H9 (cell line): Measurements from ENCODE around the gene TPRG1. TPM values are rescaled to one million over a fixed set of nuclear protein-coding genes. Genes with fewer than 3 reads are reported as not detected.

Experiments
- DNase-seq: peaks from one replicate; pipeline ENCODE4 v3.0.0-alpha.2; 2017
- H2AFZ ChIP-seq: one replicate; pipeline ENCODE4 v1.6.1; 2013; ENCODE audit warnings: mild to moderate bottlenecking, low read length, control low read depth, moderate library complexity
- H2AK5ac ChIP-seq: 2 replicates; pipeline ENCODE4 v1.6.1; 2013; ENCODE audit warnings: low read length, control low read depth, mixed read lengths; ENCODE audit not compliant: insufficient read length
- H2BK120ac ChIP-seq: one replicate; pipeline ENCODE4 v1.6.1; 2013; ENCODE audit warnings: low read depth, mild to moderate bottlenecking, low read length, control low read depth, inconsistent platforms; ENCODE audit not compliant: poor library complexity, severe bottlenecking
- H2BK12ac ChIP-seq: 2 replicates; pipeline ENCODE4 v1.6.1; 2013; ENCODE audit warnings: low read length, control low read depth, mixed read lengths, low read depth; ENCODE audit not compliant: insufficient read length
- H2BK15ac ChIP-seq: 2 replicates; pipeline ENCODE4 v1.6.1; 2013; ENCODE audit warnings: low read depth, low read length, control low read depth
- H2BK20ac ChIP-seq: one replicate; pipeline ENCODE4 v1.6.1; 2013; ENCODE audit warnings: low read depth, mild to moderate bottlenecking, low read length, control low read depth, inconsistent platforms; ENCODE audit not compliant: poor library complexity, severe bottlenecking
- H2BK5ac ChIP-seq: 2 replicates; pipeline ENCODE4 v1.6.1; 2013; ENCODE audit warnings: low read length, control low read depth, mixed read lengths; ENCODE audit not compliant: insufficient read length
- H3K14ac ChIP-seq: 2 replicates; pipeline ENCODE4 v1.6.1; 2013; ENCODE audit warnings: low read length, control low read depth; ENCODE audit not compliant: insufficient read depth
- H3K18ac ChIP-seq: 2 replicates; pipeline ENCODE4 v1.6.1; 2013; ENCODE audit warnings: low read depth, mild to moderate bottlenecking, mixed read lengths, low read length, control low read depth; ENCODE audit not compliant: insufficient read length
- H3K23ac ChIP-seq: 2 replicates; pipeline ENCODE4 v1.6.1; 2013; ENCODE audit warnings: low read length, control low read depth, mixed read lengths, low read depth; ENCODE audit not compliant: insufficient read length
- H3K23me2 ChIP-seq: 2 replicates; pipeline ENCODE4 v1.6.1; 2013; ENCODE audit warnings: low read depth, mild to moderate bottlenecking, mixed read lengths, low read length, control low read depth; ENCODE audit not compliant: insufficient read length, poor library complexity, severe bottlenecking
- H3K27ac ChIP-seq: 2 replicates; pipeline ENCODE4 v1.5.1; 2013; ENCODE audit warnings: low read length, control low read depth, mixed read lengths, low read depth; ENCODE audit not compliant: insufficient read length
- H3K27me3 ChIP-seq: 2 replicates; pipeline ENCODE4 v1.6.1; 2013; ENCODE audit warnings: low read length, control low read depth, inconsistent platforms; ENCODE audit not compliant: insufficient read depth
- H3K4ac ChIP-seq: 2 replicates; pipeline ENCODE4 v1.6.1; 2013; ENCODE audit warnings: low read depth, mild to moderate bottlenecking, control low read depth, inconsistent platforms, low read length, moderate library complexity
- H3K4me1 ChIP-seq: 2 replicates; pipeline ENCODE4 v1.6.1; 2013; ENCODE audit warnings: low read length, control low read depth, inconsistent platforms; ENCODE audit not compliant: insufficient read depth
- H3K4me2 ChIP-seq: 2 replicates; pipeline ENCODE4 v1.6.1; 2013; ENCODE audit warnings: low read length, control low read depth, mixed read lengths; ENCODE audit not compliant: insufficient read length, insufficient read depth
- H3K56ac ChIP-seq: 2 replicates; pipeline ENCODE4 v1.6.1; 2013; ENCODE audit warnings: low read depth, mild to moderate bottlenecking, mixed read lengths, low read length, control low read depth; ENCODE audit not compliant: insufficient read length
- H3K79me1 ChIP-seq: 2 replicates; pipeline ENCODE4 v1.6.1; 2013; ENCODE audit warnings: low read depth, mild to moderate bottlenecking, moderate library complexity, low read length, control low read depth, inconsistent platforms; ENCODE audit not compliant: insufficient read depth, poor library complexity, severe bottlenecking
- H3K79me2 ChIP-seq: 2 replicates; pipeline ENCODE4 v1.6.1; 2013; ENCODE audit warnings: low read length, control low read depth, inconsistent platforms; ENCODE audit not compliant: insufficient read depth
- H3K9ac ChIP-seq: 2 replicates; pipeline ENCODE4 v1.6.1; 2013; ENCODE audit warnings: low read length, control low read depth, mixed read lengths; ENCODE audit not compliant: insufficient read length; ENCODE audit errors: extremely low read depth
- H3K9me3 ChIP-seq: one replicate; pipeline ENCODE4 v1.6.1; 2013; ENCODE audit warnings: low read depth, low read length, inconsistent platforms; ENCODE audit not compliant: control insufficient read depth
- H3T11ph ChIP-seq: one replicate; pipeline ENCODE4 v1.6.1; 2013; ENCODE audit warnings: mild to moderate bottlenecking, low read length, control low read depth, inconsistent platforms
- H4K20me1 ChIP-seq: one replicate; pipeline ENCODE4 v1.6.1; 2013; ENCODE audit not compliant: control insufficient read depth, insufficient read length, insufficient read depth
- H4K5ac ChIP-seq: 2 replicates; pipeline ENCODE4 v1.6.1; 2013; ENCODE audit warnings: low read depth, mild to moderate bottlenecking, mixed read lengths, low read length, control low read depth; ENCODE audit not compliant: insufficient read length
- H4K8ac ChIP-seq: replicated peaks from 2 replicates; pipeline ENCODE4 v1.6.1; 2013; ENCODE audit warnings: low read length, control low read depth, mixed read lengths, low read depth; ENCODE audit not compliant: insufficient read length
- H4K91ac ChIP-seq: 2 replicates; pipeline ENCODE4 v1.6.1; 2013; ENCODE audit warnings: low read depth, mild to moderate bottlenecking, moderate library complexity, mixed read lengths, low read length, control low read depth; ENCODE audit not compliant: insufficient read length
- H3K27ac Mint-ChIP-seq, 3 experiments: 2 replicates in 2 of 3; 3 replicates in 1 of 3; pipeline ENCODE4 v1.8.0; 2020 to 2021; ENCODE audit warnings: mixed read lengths in 3 of 3, mild to moderate bottlenecking in 1 of 3, moderate library complexity in 1 of 3
- H3K27me3 Mint-ChIP-seq: 2 replicates; pipeline ENCODE4 v1.8.0; 2021; ENCODE audit warnings: low read depth, mild to moderate bottlenecking, moderate library complexity, mixed read lengths
- H3K36me3 Mint-ChIP-seq, 3 experiments: 2 replicates in 2 of 3; 3 replicates in 1 of 3; pipeline ENCODE4 v1.8.0; 2020 to 2021; ENCODE audit warnings: low read depth in 3 of 3, mixed read lengths in 3 of 3; ENCODE audit not compliant: insufficient read depth in 1 of 3
- H3K4me1 Mint-ChIP-seq, 2 experiments: 2 replicates each; pipeline ENCODE4 v1.8.0; 2020; ENCODE audit warnings: mixed read lengths in 2 of 2
- H3K4me3 Mint-ChIP-seq, 2 experiments: 2 replicates in 1 of 2; 3 replicates in 1 of 2; pipeline ENCODE4 v1.8.0; 2020 to 2021; ENCODE audit warnings: mild to moderate bottlenecking in 2 of 2, mixed read lengths in 2 of 2, moderate library complexity in 1 of 2
- H3K9me3 Mint-ChIP-seq, 2 experiments: 2 replicates in 1 of 2; 3 replicates in 1 of 2; pipeline ENCODE4 v1.8.0; 2020; ENCODE audit warnings: mild to moderate bottlenecking in 2 of 2, mixed read lengths in 2 of 2, moderate library complexity in 1 of 2
- WGBS: extraction: QIAGEN DNeasy Blood & Tissue Kit; methylation state at CpG from one replicate; pipeline ENCODE4 v1.1.7; 2013; ENCODE audit warnings: missing lambda C conversion rate, low lambda C conversion rate, mixed read lengths; ENCODE audit not compliant: insufficient read length; ENCODE audit errors: extremely low coverage; 5-methylcytosine and 5-hydroxymethylcytosine counted together
- total RNA-seq: library from RNA; stranded (reverse); gene quantifications from 2 replicates; pipeline ENCODE4 v1.2.1, GENCODE V29; 2021
- TF ChIP-seq, protein P1 (sequence below): fragments of 200-600 bp; sonication (generic); conservative IDR thresholded peaks from 3 replicates; pipeline ENCODE4 v1.8.0; 2021; ENCODE audit warnings: antibody characterized with exemption, mild to moderate bottlenecking

The TPRG1 gene
- total RNA-seq, 1 experiment from 2014 or later, result 0.66 TPM

GRCh38 chr3:189304465-189305351 lies 132.9 kb downstream of the TPRG1 start:
- no peaks in the 10 kb centered on the region for H4K20me1 ChIP-seq
- H3K27me3 Mint-ChIP-seq, result no peaks in the 10 kb centered on the region
- H3K4ac ChIP-seq, result no peak overlapping the region
- H3K4me2 ChIP-seq, result no peak overlapping the region
- peak overlapping the region; percentile 36 to 92 (median 89) for H3K27ac Mint-ChIP-seq
- H3K27ac ChIP-seq, result no peak overlapping the region
- no peak overlapping the region for H2BK20ac ChIP-seq
- H3K23ac ChIP-seq, result no peak overlapping the region
- H3K4me3 Mint-ChIP-seq, result no peak overlapping the region
- TF ChIP-seq, protein P1, sequence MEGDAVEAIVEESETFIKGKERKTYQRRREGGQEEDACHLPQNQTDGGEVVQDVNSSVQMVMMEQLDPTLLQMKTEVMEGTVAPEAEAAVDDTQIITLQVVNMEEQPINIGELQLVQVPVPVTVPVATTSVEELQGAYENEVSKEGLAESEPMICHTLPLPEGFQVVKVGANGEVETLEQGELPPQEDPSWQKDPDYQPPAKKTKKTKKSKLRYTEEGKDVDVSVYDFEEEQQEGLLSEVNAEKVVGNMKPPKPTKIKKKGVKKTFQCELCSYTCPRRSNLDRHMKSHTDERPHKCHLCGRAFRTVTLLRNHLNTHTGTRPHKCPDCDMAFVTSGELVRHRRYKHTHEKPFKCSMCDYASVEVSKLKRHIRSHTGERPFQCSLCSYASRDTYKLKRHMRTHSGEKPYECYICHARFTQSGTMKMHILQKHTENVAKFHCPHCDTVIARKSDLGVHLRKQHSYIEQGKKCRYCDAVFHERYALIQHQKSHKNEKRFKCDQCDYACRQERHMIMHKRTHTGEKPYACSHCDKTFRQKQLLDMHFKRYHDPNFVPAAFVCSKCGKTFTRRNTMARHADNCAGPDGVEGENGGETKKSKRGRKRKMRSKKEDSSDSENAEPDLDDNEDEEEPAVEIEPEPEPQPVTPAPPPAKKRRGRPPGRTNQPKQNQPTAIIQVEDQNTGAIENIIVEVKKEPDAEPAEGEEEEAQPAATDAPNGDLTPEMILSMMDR, result no peak
- no peak overlapping the region for H2AK5ac ChIP-seq
- no peak overlapping the region for H2BK5ac ChIP-seq
- H3K9me3 Mint-ChIP-seq, result no peaks in the 10 kb centered on the region
- H2BK12ac ChIP-seq, result no peak overlapping the region
- H3K79me2 ChIP-seq, result no peaks in the 10 kb centered on the region
- no peaks in the 10 kb centered on the region for H3K9me3 ChIP-seq
- no peak overlapping the region for H3K9ac ChIP-seq
- peaks cover 7% of the 10 kb centered on the region; the same call in 1 of the 2 replicates for H3K4me1 ChIP-seq
- H3K14ac ChIP-seq, result no peak overlapping the region
- no peak overlapping the region for H3T11ph ChIP-seq
- no peak overlapping the region for H2BK120ac ChIP-seq
- no peaks in the 10 kb centered on the region for H3K27me3 ChIP-seq
- no peak overlapping the region for H4K5ac ChIP-seq
- no peak overlapping the region for H3K18ac ChIP-seq
- H3K36me3 Mint-ChIP-seq, result peaks cover 0 to 9% (median 2%) of the 10 kb centered on the region in 3 experiments; a peak in 2 of 7 replicates
- H3K56ac ChIP-seq, result no peak overlapping the region
- no peaks in the 10 kb centered on the region for H3K79me1 ChIP-seq
- no peak overlapping the region for H4K91ac ChIP-seq
- H3K4me1 Mint-ChIP-seq, result peaks cover 44 to 46% of the 10 kb centered on the region in 2 experiments
- whole genome bisulfite sequencing, result no CpG with 5 or more reads among the region's 10 CpGs
- H2BK15ac ChIP-seq, result no peak overlapping the region
- H2AFZ ChIP-seq, result no peak overlapping the region
- H3K23me2 ChIP-seq, result no peaks in the 10 kb centered on the region
- peak; percentile 50 for DNase-seq
- H4K8ac ChIP-seq, result no peak overlapping the region
